Heart left ventricle (tissue), 13 donors: Measurements from ENCODE around the gene PLXNC1.

Source experiments
- POLR2A ChIP-seq, 2 donors: fragments of 450-650 bp; IDR thresholded peaks; one replicate each; pipeline ENCODE4 v1.6.1; 2017; ENCODE audit warnings: antibody characterized with exemption in 2 of 2, mild to moderate bottlenecking in 2 of 2, moderate library complexity in 2 of 2
- TF ChIP-seq, protein P1 (sequence below), 12 donors: fragments of 200-600 bp; sonication (generic) in 4 of 12; IDR thresholded peaks; one replicate each; pipeline versions ENCODE4 v1.5.0 to v1.8.0; 2018 to 2022; ENCODE audit warnings: antibody characterized with exemption in 12 of 12, mild to moderate bottlenecking in 5 of 12
- donor health status: ischemic (EF 13 %, LVEDD 7.1; RV severe dilation, severe dysfunction).
- donor health status: DM: no; HTN: yes; CAD: no.
- donor health status: DM: no; HTN: no; CAD: no.
- donor health status: ischemic (EF 25% LVEDD 6.9; RV normal size, moderate dysfunction).
- donor health status: ischemic (EF 25% LVEDD 5.7; RV mildly dilated, moderate dysfunction).
- donor health status: ischemic (EF 35%, LVEDD 5.7; RV mildly dilated, moderate dysfunction).
- donor health status: nonischemic (EF 11% LVEDD 7.7; RV severe dilation, severe dysfunction).
- donor health status: DM: yes; HTN: yes; CAD: no.
- donor health status: PGD.
- donor health status: ischemic (EF 29% LVEDD 5.4; RV normal size, mild dysfunction).
- donor health status: nonischemic (EF 23%, LVEDD 6.1; RV moderate dilation, normal function).

DNA sequence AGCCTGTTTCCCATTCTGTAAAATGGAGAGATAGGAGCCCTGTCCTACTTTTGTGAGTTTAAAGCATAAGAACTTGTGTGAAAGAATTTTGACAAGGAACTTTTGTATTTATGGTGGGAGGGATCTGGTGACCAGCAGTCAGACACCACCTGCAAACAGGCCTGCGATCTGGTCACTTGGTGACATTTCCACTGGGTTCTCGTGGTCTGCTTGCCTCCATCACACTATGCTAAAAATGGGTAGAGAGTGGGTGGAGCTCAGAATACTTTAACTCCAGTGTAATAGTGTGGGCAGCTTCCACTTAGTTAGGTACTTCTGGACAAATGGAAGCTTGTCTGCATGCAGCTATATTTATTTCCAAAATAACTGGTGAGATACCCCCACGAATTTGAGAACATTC is 26.5 kb upstream of the PLXNC1 start:
- no peak for TF ChIP-seq POLR2A (IDR thresholded peaks at IDR 0.05)
- TF ChIP-seq, protein P1, sequence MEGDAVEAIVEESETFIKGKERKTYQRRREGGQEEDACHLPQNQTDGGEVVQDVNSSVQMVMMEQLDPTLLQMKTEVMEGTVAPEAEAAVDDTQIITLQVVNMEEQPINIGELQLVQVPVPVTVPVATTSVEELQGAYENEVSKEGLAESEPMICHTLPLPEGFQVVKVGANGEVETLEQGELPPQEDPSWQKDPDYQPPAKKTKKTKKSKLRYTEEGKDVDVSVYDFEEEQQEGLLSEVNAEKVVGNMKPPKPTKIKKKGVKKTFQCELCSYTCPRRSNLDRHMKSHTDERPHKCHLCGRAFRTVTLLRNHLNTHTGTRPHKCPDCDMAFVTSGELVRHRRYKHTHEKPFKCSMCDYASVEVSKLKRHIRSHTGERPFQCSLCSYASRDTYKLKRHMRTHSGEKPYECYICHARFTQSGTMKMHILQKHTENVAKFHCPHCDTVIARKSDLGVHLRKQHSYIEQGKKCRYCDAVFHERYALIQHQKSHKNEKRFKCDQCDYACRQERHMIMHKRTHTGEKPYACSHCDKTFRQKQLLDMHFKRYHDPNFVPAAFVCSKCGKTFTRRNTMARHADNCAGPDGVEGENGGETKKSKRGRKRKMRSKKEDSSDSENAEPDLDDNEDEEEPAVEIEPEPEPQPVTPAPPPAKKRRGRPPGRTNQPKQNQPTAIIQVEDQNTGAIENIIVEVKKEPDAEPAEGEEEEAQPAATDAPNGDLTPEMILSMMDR (IDR thresholded peaks at IDR 0.05) = no peak
